Spleen (tissue), 11 donors: Measurements from ENCODE around the gene NPM3. TPM values are rescaled to one million over a fixed set of nuclear protein-coding genes. Genes with fewer than 3 reads are reported as not detected.

ENCODE experiments used
- DNase-seq: peaks from one replicate; pipeline ENCODE4 v3.0.0-alpha.2; 2020
- H3K27ac ChIP-seq, 8 donors: fragments of 200-600 bp; sonication (generic) in 7 of 8; 1 replicate in 4 of 8; 2 replicates in 4 of 8; pipeline versions ENCODE4 v1.5.0 to v1.8.0; 2016 to 2021; ENCODE audit warnings: inconsistent platforms in 4 of 8, mild to moderate bottlenecking in 4 of 8, moderate library complexity in 1 of 8
- H3K27me3 ChIP-seq, 7 donors: fragments of 200-600 bp; sonication (generic) in 6 of 7; replicated peaks in 1 of 7; 1 replicate in 4 of 7; 2 replicates in 3 of 7; pipeline versions ENCODE4 v1.5.0 to v1.8.0; 2016 to 2021; ENCODE audit warnings: inconsistent platforms in 3 of 7, mild to moderate bottlenecking in 1 of 7
- H3K36me3 ChIP-seq, 6 donors: fragments of 200-600 bp; sonication (generic) in 5 of 6; 1 replicate in 4 of 6; 2 replicates in 2 of 6; pipeline versions ENCODE4 v1.5.0 to v1.8.0; 2016 to 2021; ENCODE audit warnings: inconsistent platforms in 2 of 6
- H3K4me1 ChIP-seq, 6 donors: fragments of 200-600 bp; sonication (generic) in 5 of 6; 1 replicate in 3 of 6; 2 replicates in 3 of 6; pipeline versions ENCODE4 v1.5.0 to v1.8.0; 2016 to 2021; ENCODE audit warnings: inconsistent platforms in 3 of 6
- H3K4me3 ChIP-seq, 8 donors: fragments of 200-600 bp; sonication (generic) in 7 of 8; 1 replicate in 4 of 8; 2 replicates in 4 of 8; pipeline versions ENCODE4 v1.5.0 to v1.8.0; 2016 to 2021; ENCODE audit warnings: inconsistent platforms in 4 of 8, mild to moderate bottlenecking in 4 of 8, moderate library complexity in 2 of 8
- H3K9me3 ChIP-seq, 8 donors: fragments of 200-600 bp; sonication (generic) in 7 of 8; 1 replicate in 4 of 8; 2 replicates in 4 of 8; pipeline versions ENCODE4 v1.5.0 to v1.8.0; 2016 to 2021; ENCODE audit warnings: inconsistent platforms in 4 of 8
- CTCF ChIP-seq, 11 experiments: fragments of 200-600 bp in 7 of 11; fragments of 450-650 bp in 4 of 11; sonication (generic) in 4 of 11; IDR thresholded peaks in 8 of 11; conservative IDR thresholded peaks in 3 of 11; 1 replicate in 7 of 11; 2 replicates in 4 of 11; pipeline versions ENCODE4 v1.4.0 to v1.8.0; 2016 to 2021; ENCODE audit warnings: antibody characterized with exemption in 11 of 11, inconsistent platforms in 4 of 11, mild to moderate bottlenecking in 1 of 11
- POLR2A ChIP-seq, 3 donors: fragments of 450-650 bp; IDR thresholded peaks; one replicate each; pipeline ENCODE4 v1.5.1; 2017; ENCODE audit warnings: antibody characterized with exemption in 3 of 3, mild to moderate bottlenecking in 1 of 3
- POLR2AphosphoS5 ChIP-seq, 3 donors: sonication (generic); formaldehyde crosslinking; IDR thresholded peaks; one replicate each; pipeline ENCODE4 v1.5.1; 2017; ENCODE audit warnings: antibody characterized with exemption in 3 of 3
- WGBS, 5 donors: extraction: QIAGEN DNeasy Blood & Tissue Kit in 3 of 5; methylation state at CpG; one replicate each; pipeline versions ENCODE4 v1.1.5 to v1.1.7; 2013 to 2018; 5-methylcytosine and 5-hydroxymethylcytosine counted together
- intact Hi-C: fragments of 100-400 bp; cut with DNase I; formaldehyde crosslinking; loops from one replicate; pipeline ENCODE4 v1.15.0; 2023; ENCODE audit warnings: low total_unique reads
- polyA plus RNA-seq, 3 donors: library from polyadenylated mRNA; stranded (reverse); fragments of 200-250 nt; gene quantifications; one replicate each; pipeline ENCODE4 v1.2.1, GENCODE V29; 2013
- total RNA-seq, 7 donors: library from RNA; depleted of rRNA in 3 of 7; stranded (reverse); fragments of >200 nt in 3 of 7; fragmentation: NEBNext Ultra II Directional in 4 of 7; extraction: Animal tissue kit (Norgen Biotek cat#: 25700) in 4 of 7; gene quantifications; one replicate each; pipeline versions ENCODE4 v1.1.0 to v1.2.1, GENCODE V29; 2016 to 2021
- donor health status: healthy with polysubstance abuse.
- donor health status: DM: no; HTN: no; CAD: no; lungs with moderate emphysema.
- donor health status: DM: no; HTN: no; CAD: no.
- donor health status: Bipolar disorder and iron deficiency.
- donor health status: healthy.
- donor health status: DM: no; HTN: no; CAD: no.
- donor health status: DM: yes; HTN: yes; CAD: no.

Gene NPM3
- total and polyA plus RNA-seq, 10 donors: 16.8 to 54.6 (median 28.6) TPM

- intact Hi-C loops: no loop called here
- WGBS, 5 donors: 25 to 33% (median 28%) methylated on average over 14 of the region's 14 CpGs
These were observed 35.8 kb upstream of the NPM3 start for GRCh38 chr10:101818872-101819633.

GRCh38 chr10:101818119-101818871, 35.0 kb upstream of the NPM3 start, which contains the start of gene OGA:
Gene OGA (minus strand): TSS chr10:101818444. CDS start chr10:101818022, 422 bp downstream.
- peak; percentile 99 for DNase-seq
- TF ChIP-seq CTCF (IDR thresholded peaks at IDR 0.05 in 8 of 11, conservative IDR thresholded peaks at IDR 0.05 in 3 of 11) (peak in 2 of 11 experiments; percentile 16 to 18), POLR2AphosphoS5 (IDR thresholded peaks at IDR 0.05) (peak; percentile 99), POLR2A (IDR thresholded peaks at IDR 0.05) (peak; percentile 70 to 96 (median 94))
- Histone ChIP-seq H3K36me3 (peaks cover 0 to 5% (median 0%) of the 10 kb centered on the region in 6 donors), H3K27ac (peak within 1 kb of the TSS; percentile 95 to 99 (median 97)), H3K9me3 (no peaks in the 10 kb centered on the region), H3K27me3 (no peaks in the 10 kb centered on the region), H3K4me1 (peaks cover 15 to 56% (median 36%) of the 10 kb centered on the region in 6 donors), H3K4me3 (peak within 1 kb of the TSS; percentile 91 to 100 (median 99))
- intact Hi-C loops: no loop called here
- 1% methylated on average over 29 to 47 of the region's 47 CpGs for WGBS, 5 donors

More at GRCh38 chr10:101818872-101819633, 35.8 kb upstream of the NPM3 start:
- Histone ChIP-seq H3K27me3 (no peaks in the 10 kb centered on the region), H3K9me3 (no peaks in the 10 kb centered on the region), H3K36me3 (no peaks in the 10 kb centered on the region), H3K4me3 (peak overlapping the region; percentile 5 to 100 (median 95)), H3K27ac (peak overlapping the region; percentile 67 to 99 (median 97)), H3K4me1 (peaks cover 9 to 48% (median 29%) of the 10 kb centered on the region in 6 donors)
- DNase-seq: peak; percentile 83
- no peak for TF ChIP-seq CTCF (IDR thresholded peaks at IDR 0.05 in 8 of 11, conservative IDR thresholded peaks at IDR 0.05 in 3 of 11)
- TF ChIP-seq POLR2A (IDR thresholded peaks at IDR 0.05): no peak

- intact Hi-C loops: no loop called here
- peak; percentile 93 for DNase-seq
- Histone ChIP-seq H3K9me3 (no peaks in the 10 kb centered on the region), H3K36me3 (peaks cover 0 to 13% (median 6%) of the 10 kb centered on the region in 6 donors), H3K27ac (peak overlapping the region; percentile 95 to 99 (median 97)), H3K4me1 (peaks cover 19 to 63% (median 44%) of the 10 kb centered on the region in 6 donors), H3K4me3 (peak overlapping the region; percentile 91 to 100 (median 99)), H3K27me3 (no peaks in the 10 kb centered on the region)
- TF ChIP-seq POLR2AphosphoS5 (IDR thresholded peaks at IDR 0.05) (peak in 2 of 3 donors; percentile 20 to 42), POLR2A (IDR thresholded peaks at IDR 0.05) (no peak), CTCF (IDR thresholded peaks at IDR 0.05 in 8 of 11, conservative IDR thresholded peaks at IDR 0.05 in 3 of 11) (no peak)
- 0 to 1% (median 0%) methylated on average over 30 to 44 of the region's 44 CpGs for WGBS, 5 donors
These were observed 34.3 kb upstream of the NPM3 start for GRCh38 chr10:101817337-101818118.
